GM23248 (cell line): Measurements from ENCODE around the gene LSMEM2. TPM values are rescaled to one million over a fixed set of nuclear protein-coding genes. Genes with fewer than 3 reads are reported as not detected.
A peak's percentile ranks its signal among the peaks of the same experiment; 100 is the strongest.

ENCODE experiments used
- DNase-seq: peaks from one replicate; pipeline ENCODE4 v3.0.0-alpha.2; 2015
- H2AFZ ChIP-seq: fragments of 200-600 bp; sonication (generic); 2 replicates; pipeline ENCODE4 v1.6.1; 2016; ENCODE audit warnings: antibody characterized with exemption
- H3F3A ChIP-seq: fragments of 200-600 bp; sonication (generic); 2 replicates; pipeline ENCODE4 v1.6.1; 2016; ENCODE audit warnings: mild to moderate bottlenecking, antibody characterized with exemption, mixed run types; ENCODE audit not compliant: insufficient read depth
- H3K27ac ChIP-seq: fragments of 200-600 bp; sonication (generic); 2 replicates; pipeline ENCODE4 v1.5.1; 2016; ENCODE audit warnings: mild to moderate bottlenecking
- H3K27me3 ChIP-seq: fragments of 200-600 bp; sonication (generic); replicated peaks from 2 replicates; pipeline ENCODE4 v1.6.1; 2016; ENCODE audit warnings: mild to moderate bottlenecking; ENCODE audit not compliant: insufficient read depth
- H3K36me3 ChIP-seq: fragments of 200-600 bp; sonication (generic); 2 replicates; pipeline ENCODE4 v1.6.1; 2016; ENCODE audit warnings: low read depth, mild to moderate bottlenecking
- H3K4me1 ChIP-seq: fragments of 200-600 bp; sonication (generic); 2 replicates; pipeline ENCODE4 v1.6.1; 2016; ENCODE audit warnings: mild to moderate bottlenecking; ENCODE audit not compliant: insufficient read depth
- H3K4me2 ChIP-seq: fragments of 200-600 bp; sonication (generic); one replicate; pipeline ENCODE4 v1.6.1; 2016; ENCODE audit warnings: mild to moderate bottlenecking; ENCODE audit not compliant: unreplicated experiment
- H3K4me3 ChIP-seq: fragments of 200-600 bp; sonication (generic); 2 replicates; pipeline ENCODE4 v1.5.1; 2016; ENCODE audit warnings: mild to moderate bottlenecking
- H3K79me2 ChIP-seq: fragments of 200-600 bp; sonication (generic); 2 replicates; pipeline ENCODE4 v1.6.1; 2016; ENCODE audit warnings: mild to moderate bottlenecking; ENCODE audit not compliant: insufficient read depth
- H3K9ac ChIP-seq: fragments of 200-600 bp; sonication (generic); 2 replicates; pipeline ENCODE4 v1.6.1; 2016; ENCODE audit warnings: mild to moderate bottlenecking
- H3K9me2 ChIP-seq: fragments of 200-600 bp; sonication (generic); 2 replicates; pipeline ENCODE4 v1.6.1; 2016; ENCODE audit warnings: mixed run types, mild to moderate bottlenecking, moderate library complexity; ENCODE audit not compliant: insufficient read depth
- H3K9me3 ChIP-seq: fragments of 200-600 bp; sonication (generic); one replicate; pipeline ENCODE4 v1.6.1; 2017; ENCODE audit warnings: low read depth
- H4K20me1 ChIP-seq: fragments of 200-600 bp; sonication (generic); 2 replicates; pipeline ENCODE4 v1.6.0; 2016; ENCODE audit not compliant: insufficient read depth
- EZH2 ChIP-seq: fragments of 200-600 bp; sonication (generic); IDR thresholded peaks from 2 replicates; pipeline ENCODE4 v1.6.1; 2018; ENCODE audit warnings: antibody characterized with exemption, mild to moderate bottlenecking; ENCODE audit not compliant: insufficient read depth, poor library complexity, severe bottlenecking
- EZH2phosphoT487 ChIP-seq: fragments of 200-600 bp; sonication (generic); IDR thresholded peaks from 2 replicates; pipeline ENCODE4 v1.6.1; 2018; ENCODE audit warnings: antibody characterized with exemption, moderate library complexity, mild to moderate bottlenecking, low read depth; ENCODE audit not compliant: insufficient read depth
- WGBS, 2 experiments: methylation state at CpG; one replicate each; pipeline ENCODE4 v1.1.6; 2015 to 2017; ENCODE audit warnings: low lambda C conversion rate in 2 of 2, low coverage in 1 of 2; ENCODE audit errors: missing lambda C conversion rate in 2 of 2; 5-methylcytosine and 5-hydroxymethylcytosine counted together
- in situ Hi-C: fragments of 300-500 bp; cut with MboI; formaldehyde crosslinking; loops from 2 replicates; pipeline ENCODE4 v1.15.0; 2020
- polyA plus RNA-seq: library from polyadenylated mRNA; unstranded; fragments of >200 nt; fragmentation: Nextera tagmentation; extraction: Ambion mirVana; gene quantifications from 2 replicates; pipeline ENCODE4 v1.2.1, GENCODE V29; 2016
- total RNA-seq: library from RNA; depleted of rRNA; stranded (reverse); fragments of >200 nt; shearing (Covaris generic); gene quantifications from 2 replicates; pipeline ENCODE4 v1.2.3, GENCODE V29; 2014

The LSMEM2 gene
- total and polyA plus RNA-seq, 2 experiments from 2014 or later, result not detected

DNA sequence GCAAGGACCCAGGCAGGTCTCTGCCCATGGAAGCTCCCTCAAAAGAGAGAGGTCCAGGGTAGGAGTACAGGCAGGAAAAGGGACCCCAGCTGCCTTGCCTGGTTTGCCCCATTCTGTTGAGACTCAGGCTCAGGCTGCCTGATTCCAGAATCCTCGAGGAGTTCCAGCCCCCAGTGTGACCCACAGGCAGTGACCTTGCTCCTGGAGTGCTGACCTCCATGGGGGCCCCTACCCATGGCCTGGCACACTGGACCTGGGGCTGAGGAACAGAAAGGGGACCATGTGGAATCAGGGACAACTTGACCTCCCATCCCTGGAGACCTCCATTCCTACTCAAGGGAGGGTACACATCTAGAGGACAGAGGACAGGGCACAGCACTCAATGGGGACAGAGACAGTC lies 13.3 kb upstream of the LSMEM2 start:
- Histone ChIP-seq H3K79me2 (no peaks in the 10 kb centered on the region), H3K9me2 (no peaks in the 10 kb centered on the region), H3K27ac (0 out of 2 replicates have a peak overlapping the region, but pooled peaks have one; percentile 48), H3K36me3 (no peaks in the 10 kb centered on the region), H3K27me3 (no peaks in the 10 kb centered on the region), H2AFZ (no peak overlapping the region), H3K9me3 (no peaks in the 10 kb centered on the region), H3F3A (peaks cover 13% of the 10 kb centered on the region; the same call in 1 of the 2 replicates), H3K4me2 (no peak overlapping the region), H3K4me1 (peaks cover 42% of the 10 kb centered on the region), H3K9ac (no peak overlapping the region), H4K20me1 (no peaks in the 10 kb centered on the region), H3K4me3 (no peak overlapping the region)
- no peak for DNase-seq
- in situ Hi-C loops, result no loop called here
- TF ChIP-seq EZH2, result no peak
- 0 to 6% methylated on average over 1 of the region's 1 CpG for WGBS, 2 experiments

GRCh38 chr3:50266017-50266416 lies 12.9 kb upstream of the LSMEM2 start:
- Histone ChIP-seq H4K20me1 (no peaks in the 10 kb centered on the region), H3K4me1 (peaks cover 43% of the 10 kb centered on the region), H3F3A (peaks cover 13% of the 10 kb centered on the region; the same call in 1 of the 2 replicates), H3K27me3 (no peaks in the 10 kb centered on the region), H3K9ac (no peak overlapping the region), H2AFZ (no peak overlapping the region), H3K36me3 (no peaks in the 10 kb centered on the region), H3K4me2 (no peak overlapping the region), H3K27ac (no peak overlapping the region), H3K9me2 (no peaks in the 10 kb centered on the region), H3K4me3 (no peak overlapping the region), H3K9me3 (no peaks in the 10 kb centered on the region), H3K79me2 (no peaks in the 10 kb centered on the region)
- WGBS, 2 experiments, result 54 to 56% methylated on average over 6 of the region's 6 CpGs
- DNase-seq, result no peak
- in situ Hi-C loops, result no loop called here
- no peak for TF ChIP-seq EZH2
- TF ChIP-seq EZH2phosphoT487, result no peak

- no peaks in the 10 kb centered on the region for H4K20me1 ChIP-seq
- H3F3A ChIP-seq, result peaks cover 13% of the 10 kb centered on the region; the same call in 1 of the 2 replicates
- no peaks in the 10 kb centered on the region for H3K36me3 ChIP-seq
- H3K4me3 ChIP-seq, result peak overlapping the region; percentile 65
- no peaks in the 10 kb centered on the region for H3K79me2 ChIP-seq
- no peaks in the 10 kb centered on the region for H3K27me3 ChIP-seq
- no peak overlapping the region; the same call in 1 of the 2 replicates for H2AFZ ChIP-seq
- no peak for TF ChIP-seq EZH2phosphoT487
- no peak for TF ChIP-seq EZH2
- H3K4me2 ChIP-seq, result peak overlapping the region; percentile 63
- WGBS, 2 experiments, result 54 to 57% methylated on average over 7 of the region's 7 CpGs
- DNase-seq, result no peak
- no peaks in the 10 kb centered on the region for H3K9me2 ChIP-seq
- in situ Hi-C loops, result no loop called here
- H3K9me3 ChIP-seq, result no peaks in the 10 kb centered on the region
- H3K9ac ChIP-seq, result peak overlapping the region; percentile 71
- no peak overlapping the region for H3K27ac ChIP-seq
- peaks cover 43% of the 10 kb centered on the region for H3K4me1 ChIP-seq
Observed at GRCh38 chr3:50266836-50267235, 12.1 kb upstream of the LSMEM2 start.

GRCh38 chr3:50267280-50267913 lies 11.5 kb upstream of the LSMEM2 start:
- H3K27me3 ChIP-seq, result no peaks in the 10 kb centered on the region
- H3F3A ChIP-seq, result peaks cover 13% of the 10 kb centered on the region; the same call in 1 of the 2 replicates
- H3K9ac ChIP-seq, result peak overlapping the region; percentile 71
- no peaks in the 10 kb centered on the region for H3K79me2 ChIP-seq
- H3K4me2 ChIP-seq, result peak overlapping the region; percentile 63
- peak; percentile 60 for DNase-seq
- peaks cover 43% of the 10 kb centered on the region for H3K4me1 ChIP-seq
- in situ Hi-C loops, result no loop called here
- peak overlapping the region; percentile 65 for H3K4me3 ChIP-seq
- H2AFZ ChIP-seq, result peak overlapping the region; percentile 67
- H3K36me3 ChIP-seq, result no peaks in the 10 kb centered on the region
- WGBS, 2 experiments, result 8 to 9% methylated on average over 17 to 22 of the region's 22 CpGs
- no peak overlapping the region for H3K27ac ChIP-seq
- no peaks in the 10 kb centered on the region for H3K9me3 ChIP-seq
- no peaks in the 10 kb centered on the region for H4K20me1 ChIP-seq
- no peaks in the 10 kb centered on the region for H3K9me2 ChIP-seq
- TF ChIP-seq EZH2, result no peak
- no peak for TF ChIP-seq EZH2phosphoT487
